Measurements from ENCODE around the gene FZD4.

The FZD4 gene

GRCh38 chr11:86906198-86906597, 49.0 kb downstream of the FZD4 start:
- DNase-seq (ENCODE audit: low read depth) = no peak

- DNase-seq (ENCODE audit: low read depth) = no peak
Measured at GRCh38 chr11:86905252-86905651, 49.9 kb downstream of the FZD4 start.

GRCh38 chr11:86904001-86904400, 51.2 kb downstream of the FZD4 start:
- no peak for DNase-seq (ENCODE audit: low read depth)

GRCh38 chr11:86902345-86902744, 52.9 kb downstream of the FZD4 start:
- no peak for DNase-seq (ENCODE audit: low read depth)

- DNase-seq (ENCODE audit: low read depth) = no peak
Measured at GRCh38 chr11:86901599-86901998, 53.6 kb downstream of the FZD4 start.

GRCh38 chr11:86900162-86900561, 55.0 kb downstream of the FZD4 start:
- no peak for DNase-seq (ENCODE audit: low read depth)

GRCh38 chr11:86898689-86899088, 56.5 kb downstream of the FZD4 start:
- DNase-seq (ENCODE audit: low read depth) = no peak

- peak; percentile 52 for DNase-seq (ENCODE audit: low read depth)
Measured at GRCh38 chr11:86896441-86896841, 58.8 kb downstream of the FZD4 start.
